GM18505 (cell line): ENCODE results near the gene NKAPD1.
"Not testable (repeated sequence)": the region's sequence is repeated elsewhere in the genome, so short reads cannot be mapped to it uniquely, and the experiment has no call there.

Source experiments
- ATAC-seq: cut with Tn5 transposase; IDR thresholded peaks from one replicate; pipeline ENCODE4 v1.9.1; 2021; ENCODE audit not compliant: unreplicated experiment
- POLR2A ChIP-seq: IDR thresholded peaks from 4 replicates; pipeline ENCODE4 v1.6.1; 2011; ENCODE audit warnings: borderline replicate concordance; ENCODE audit not compliant: insufficient read depth, insufficient read length; ENCODE audit errors: extremely low read depth

The NKAPD1 gene, protein sequence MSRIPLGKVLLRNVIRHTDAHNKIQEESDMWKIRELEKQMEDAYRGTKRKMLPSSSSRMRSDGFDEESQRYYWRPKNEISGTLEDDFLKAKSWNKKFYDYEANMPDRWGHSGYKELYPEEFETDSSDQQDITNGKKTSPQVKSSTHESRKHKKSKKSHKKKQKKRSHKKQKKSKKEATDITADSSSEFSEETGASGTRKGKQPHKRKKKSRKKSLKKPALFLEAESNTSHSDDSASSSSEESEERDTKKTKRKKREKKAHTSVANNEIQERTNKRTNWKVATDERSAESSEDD

DNA sequence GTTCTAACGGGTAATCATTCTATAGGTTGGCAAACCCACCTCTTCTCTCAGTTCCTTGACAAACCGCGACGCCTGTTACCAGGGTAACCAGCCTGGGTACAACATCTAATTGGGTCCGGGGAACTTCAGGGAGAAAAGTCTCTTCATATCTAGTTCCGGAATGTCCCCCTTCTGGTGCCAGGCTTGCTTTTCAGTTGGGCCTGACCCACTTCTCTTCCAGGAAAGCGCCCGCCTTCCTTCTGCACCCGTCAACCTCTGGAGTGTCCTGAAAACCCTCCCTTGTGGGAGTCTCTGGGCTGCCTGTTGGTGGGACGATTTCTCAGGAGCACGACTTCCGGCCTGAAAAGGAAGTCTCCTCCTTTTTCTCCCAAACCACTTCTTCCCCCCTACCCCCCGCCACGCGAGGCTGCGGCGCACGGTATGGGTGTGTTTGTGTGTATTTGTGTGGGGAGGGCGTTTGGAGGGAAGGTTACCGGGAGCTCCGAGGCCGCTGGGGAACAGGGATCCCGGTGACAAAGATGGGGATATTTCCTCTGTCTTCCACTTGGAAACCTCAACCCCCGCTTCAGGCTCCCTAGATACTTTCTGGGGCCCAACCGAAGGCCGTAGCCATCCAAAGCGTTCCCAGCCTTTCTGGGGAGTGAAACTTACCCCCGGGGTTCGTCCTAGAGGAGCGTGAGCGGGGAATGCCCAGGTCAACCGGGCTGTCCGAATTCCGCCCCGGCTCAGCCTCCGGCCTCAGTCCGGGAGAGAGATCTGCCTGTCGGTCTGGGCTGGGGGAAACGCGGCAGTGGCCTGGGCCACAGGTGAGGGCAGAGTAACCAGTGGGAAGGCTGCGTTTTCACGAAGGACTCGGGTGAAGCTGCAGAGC, at the start of gene NKAPD1, which contains the start of gene PIH1D2:
TSS of gene NKAPD1 (plus strand) at position 359 of the 871 bp plus-strand sequence. CDS start 1,276 bp downstream, outside the sequence.
TSS of gene PIH1D2 (minus strand) at position 77 of the 871 bp plus-strand sequence. CDS start 843 bp downstream, outside the sequence.
- peak; percentile 84 for ATAC-seq
- peak; percentile 65 for TF ChIP-seq POLR2A

DNA sequence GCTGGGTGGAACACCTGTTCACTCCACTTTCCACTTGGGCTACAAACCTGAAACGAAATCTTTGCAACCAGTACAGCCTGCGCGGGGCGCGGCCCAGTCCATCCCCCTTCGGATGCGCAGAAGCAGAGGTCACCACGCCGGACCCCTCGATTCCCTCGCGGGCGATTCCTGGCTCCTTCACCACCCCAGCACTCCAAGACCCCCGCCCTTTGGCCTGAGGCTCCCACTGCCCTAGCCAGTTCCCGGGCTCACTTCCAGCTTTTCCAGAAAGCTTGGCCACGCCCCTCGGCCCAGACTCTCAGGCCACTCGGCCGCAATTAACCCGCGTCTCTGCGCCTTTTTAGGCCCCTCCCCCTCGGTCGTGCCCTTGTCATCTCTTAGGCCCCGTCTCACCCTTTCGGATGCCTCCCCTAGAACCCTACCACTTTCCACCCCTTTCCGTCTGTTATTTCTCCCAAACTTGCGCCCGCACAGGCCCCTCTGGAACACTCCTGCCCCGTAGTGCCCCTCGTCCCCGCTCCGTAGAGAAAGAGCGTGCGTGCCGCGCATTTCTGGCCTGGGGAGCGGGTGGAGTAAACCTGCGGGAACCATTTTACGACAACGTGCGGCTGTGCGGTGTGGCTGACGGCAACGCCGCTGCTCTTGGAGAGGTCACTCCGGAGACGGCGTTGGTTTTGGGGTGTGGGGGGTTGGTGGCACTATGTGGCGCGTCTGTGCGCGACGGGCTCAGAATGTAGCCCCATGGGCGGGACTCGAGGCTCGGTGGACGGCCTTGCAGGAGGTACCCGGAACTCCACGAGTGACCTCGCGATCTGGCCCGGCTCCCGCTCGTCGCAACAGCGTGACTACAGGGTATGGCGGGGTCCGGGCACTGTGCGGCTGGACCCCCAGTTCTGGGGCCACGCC, 49.1 kb upstream of the NKAPD1 start, which contains the start of gene DLAT:
TSS of gene DLAT (plus strand) at position 636 of the 906 bp plus-strand sequence. CDS start at position 701, 65 bp downstream.
- TF ChIP-seq POLR2A, result peak; percentile 80
- peak; percentile 71 for ATAC-seq

DNA sequence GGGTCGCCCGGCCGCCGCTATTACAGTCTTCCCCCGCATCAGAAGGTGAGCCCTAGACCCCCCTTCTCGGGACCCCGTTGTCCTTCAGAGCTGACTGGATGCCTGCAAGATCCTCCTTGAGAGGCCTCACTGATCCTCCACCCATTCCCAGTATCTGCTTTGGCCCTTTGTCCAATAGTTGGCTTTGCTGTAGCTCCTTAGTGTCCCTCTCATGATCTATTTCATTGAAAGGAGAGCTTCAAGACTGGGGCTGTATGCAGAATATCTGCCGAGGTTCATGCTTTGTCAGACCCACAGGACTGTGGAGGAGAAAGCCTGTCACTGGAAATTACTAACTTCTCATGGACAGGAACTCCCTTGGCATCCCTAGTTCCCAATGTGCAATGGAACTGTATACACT, 48.4 kb upstream of the NKAPD1 start:
- no peak for ATAC-seq
- TF ChIP-seq POLR2A, result no peak

DNA sequence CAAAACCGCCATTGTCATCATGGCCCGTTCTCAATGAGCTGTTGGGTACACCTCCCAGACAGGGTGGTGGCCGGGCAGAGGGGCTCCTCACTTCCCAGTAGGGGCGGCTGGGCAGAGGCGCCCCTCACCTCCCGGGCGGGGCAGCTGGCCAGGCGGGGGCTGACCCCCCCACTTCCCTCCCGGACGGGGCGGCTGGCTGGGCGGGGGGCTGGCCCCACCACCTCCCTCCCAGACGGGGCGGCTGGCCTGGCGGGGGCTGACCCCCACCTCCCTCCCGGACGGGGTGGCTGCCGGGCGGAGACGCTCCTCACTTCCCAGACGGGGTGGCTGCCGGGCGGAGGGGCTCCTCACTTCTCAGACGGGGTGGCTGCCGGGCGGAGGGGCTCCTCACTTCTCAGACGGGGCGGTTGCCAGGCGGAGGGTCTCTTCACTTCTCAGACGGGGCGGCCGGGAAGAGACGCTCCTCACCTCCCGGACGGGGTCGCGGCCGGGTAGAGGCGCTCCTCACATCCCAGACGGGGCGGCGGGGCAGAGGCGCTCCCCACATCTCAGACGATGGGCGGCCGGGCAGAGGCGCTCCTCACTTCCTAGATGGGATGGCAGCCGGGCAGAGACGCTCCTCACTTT, 47.2 kb upstream of the NKAPD1 start:
- ATAC-seq, result not testable (repeated sequence)

DNA sequence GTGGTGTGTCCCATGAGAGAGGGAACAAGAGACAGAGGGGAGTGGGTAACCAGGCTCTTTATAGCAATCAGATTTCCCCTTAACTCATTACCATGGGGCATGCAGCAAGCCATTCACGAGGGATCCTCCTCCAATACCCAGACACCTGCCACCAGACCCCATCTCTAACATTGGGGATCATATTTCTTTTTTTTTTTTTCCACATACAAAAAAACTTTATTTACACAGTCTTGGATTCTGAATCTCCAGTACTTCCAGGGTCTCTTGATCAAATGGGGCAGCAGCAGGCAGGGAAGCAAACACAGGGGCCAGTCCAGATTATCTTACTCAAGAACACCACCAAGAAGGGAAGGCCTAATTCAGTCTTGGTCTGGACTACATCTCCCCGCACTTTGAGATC, 44.6 kb upstream of the NKAPD1 start:
- no peak for TF ChIP-seq POLR2A
- ATAC-seq, result no peak

DNA sequence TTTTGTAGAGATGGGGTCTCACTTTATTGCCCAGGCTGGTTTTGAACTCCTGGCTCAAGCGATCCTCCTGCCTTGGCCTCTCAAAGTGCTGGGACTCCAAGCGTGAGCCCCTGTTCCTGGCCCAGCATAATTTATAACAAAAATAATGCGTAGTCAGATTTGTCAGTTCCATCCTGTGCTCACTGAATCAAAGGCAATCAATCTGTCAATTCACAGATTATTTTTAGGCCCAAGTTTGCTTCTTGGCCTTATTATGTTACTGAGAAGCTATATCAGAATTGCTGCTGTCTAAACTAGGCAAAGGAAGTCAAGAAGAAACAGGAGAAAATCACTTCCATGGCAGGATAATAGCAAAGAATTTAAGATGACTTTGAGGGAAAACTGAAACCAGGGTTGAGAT, 40.2 kb upstream of the NKAPD1 start:
- ATAC-seq, result no peak
- TF ChIP-seq POLR2A, result no peak

DNA sequence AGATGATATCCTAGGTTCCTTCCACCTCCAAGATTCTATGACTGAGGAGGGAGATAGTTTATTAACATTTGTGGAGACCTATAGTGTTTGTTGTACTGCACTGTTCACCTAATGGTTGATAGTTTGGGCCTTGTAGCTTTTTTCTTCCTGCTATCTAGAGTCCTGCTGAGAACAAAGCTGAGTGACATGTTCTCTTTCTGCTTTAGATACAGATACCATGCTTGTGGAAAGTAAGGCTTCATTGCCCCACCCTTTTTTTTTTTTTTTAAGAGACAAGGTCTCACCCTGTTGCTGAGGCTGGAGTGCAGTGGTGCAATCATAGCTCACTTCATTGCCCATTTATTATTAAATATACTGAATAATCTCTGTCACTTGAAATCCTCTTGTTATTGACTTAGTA, 36.6 kb upstream of the NKAPD1 start:
- no peak for TF ChIP-seq POLR2A
- no peak for ATAC-seq

DNA sequence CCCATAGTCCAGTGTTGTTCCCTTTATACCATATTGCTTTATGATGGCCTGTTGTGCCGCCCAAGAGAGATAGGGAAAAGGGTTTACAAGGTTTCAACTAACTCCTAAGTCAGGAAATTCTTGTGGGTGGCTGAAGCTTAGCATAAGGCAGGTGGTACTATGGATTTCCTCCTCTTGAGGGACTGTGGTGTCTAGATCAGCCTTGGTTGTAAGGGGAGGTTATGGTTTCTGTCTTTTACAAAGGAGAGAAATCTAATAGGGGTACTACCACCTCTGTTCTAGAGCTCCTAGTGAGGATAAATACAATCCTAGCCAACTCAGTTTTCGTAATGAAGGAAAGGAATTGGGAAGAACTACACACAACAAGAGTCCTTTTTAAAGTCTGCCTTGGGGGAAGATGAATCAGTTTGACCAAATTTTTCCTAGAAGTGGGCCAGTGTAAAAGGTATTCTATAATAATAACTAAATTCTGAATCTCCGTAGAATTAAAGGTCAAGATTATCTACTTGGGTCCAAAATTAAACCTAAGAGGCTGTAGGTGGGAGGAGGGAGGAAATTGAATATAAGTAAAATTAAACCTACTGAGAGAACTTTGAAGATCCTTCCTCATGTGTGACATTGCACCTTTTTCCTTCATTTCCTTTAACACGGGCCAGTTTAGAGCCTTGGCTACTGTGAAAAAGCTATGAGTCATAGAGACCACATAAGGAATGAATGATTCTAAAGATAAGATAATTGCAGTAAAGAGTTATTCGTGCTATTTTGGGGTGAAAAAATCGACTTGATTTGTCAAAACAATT, 31.7 kb upstream of the NKAPD1 start:
- TF ChIP-seq POLR2A, result no peak
- no peak for ATAC-seq

DNA sequence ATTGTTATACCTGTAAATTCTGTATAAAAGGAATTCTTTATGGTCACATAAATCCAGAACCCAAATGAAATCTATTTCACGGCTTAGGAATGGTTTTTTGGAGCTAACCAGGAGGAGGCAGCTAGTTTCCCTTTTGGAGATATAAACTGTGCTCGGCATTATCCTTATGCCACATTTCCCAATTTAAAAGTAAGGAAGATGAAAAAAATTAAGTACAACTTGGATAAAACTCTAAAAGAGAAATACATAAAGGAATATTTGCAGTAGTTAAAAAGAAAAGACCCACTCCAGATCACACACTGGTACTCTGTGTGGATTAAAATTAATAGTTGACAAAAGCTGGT, 31.2 kb upstream of the NKAPD1 start:
- TF ChIP-seq POLR2A, result no peak
- ATAC-seq, result no peak

DNA sequence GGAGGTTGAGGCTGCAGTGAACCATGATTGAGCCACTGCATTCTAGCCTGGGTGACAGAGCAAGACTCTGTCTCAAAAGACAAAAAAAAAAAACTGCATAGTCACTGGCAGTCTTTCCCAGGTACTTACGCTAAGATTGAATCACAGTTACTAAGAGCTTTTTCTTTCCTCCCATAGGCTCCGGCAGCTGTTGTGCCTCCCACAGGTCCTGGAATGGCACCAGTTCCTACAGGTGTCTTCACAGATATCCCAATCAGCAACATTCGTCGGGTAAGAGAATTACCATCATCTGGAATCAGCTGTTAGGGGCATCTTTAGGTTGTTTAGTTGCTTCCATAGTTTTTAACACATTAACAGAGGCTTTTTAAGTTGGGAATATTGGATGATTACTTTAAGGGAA, 29.1 kb upstream of the NKAPD1 start:
- no peak for TF ChIP-seq POLR2A
- ATAC-seq, result no peak

DNA sequence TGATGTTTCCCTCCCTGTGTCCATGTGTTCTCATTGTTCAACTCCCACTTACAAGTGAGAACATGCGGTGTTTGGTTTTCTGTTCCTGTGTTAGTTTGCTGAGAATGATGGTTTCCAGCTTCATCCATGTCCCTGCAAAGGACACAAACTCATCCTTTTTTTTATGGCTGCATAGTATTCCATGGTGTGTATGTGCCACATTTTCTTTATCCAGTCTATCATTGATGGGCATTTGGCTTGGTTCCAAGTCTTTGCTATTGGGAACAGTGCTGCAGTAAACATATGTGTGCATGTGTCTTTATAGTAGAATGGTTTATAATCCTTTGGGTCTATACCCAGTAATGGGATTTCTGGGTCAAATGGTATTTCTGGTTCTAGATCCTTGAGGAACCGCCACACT, 27.5 kb upstream of the NKAPD1 start:
- ATAC-seq, result not testable (repeated sequence)

DNA sequence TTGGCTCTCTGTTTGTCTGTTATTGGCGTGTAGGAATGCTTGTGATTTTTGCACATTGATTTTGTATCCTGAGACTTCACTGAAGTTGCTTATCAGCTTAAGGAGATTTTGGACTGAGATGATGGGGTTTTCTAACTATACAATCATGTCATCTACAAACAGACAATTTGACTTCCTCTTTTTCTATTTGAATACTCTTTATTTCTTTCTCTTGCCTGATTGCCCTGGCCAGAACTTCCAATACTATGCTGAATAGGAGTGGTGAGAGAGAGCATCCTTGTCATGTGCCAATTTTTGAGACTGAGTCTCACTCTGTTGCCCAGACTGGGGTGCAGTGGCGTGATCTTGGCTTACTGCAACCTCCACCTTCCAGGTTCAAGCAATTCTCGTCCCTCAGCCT, 25.8 kb upstream of the NKAPD1 start:
- ATAC-seq, result not testable (repeated sequence)

DNA sequence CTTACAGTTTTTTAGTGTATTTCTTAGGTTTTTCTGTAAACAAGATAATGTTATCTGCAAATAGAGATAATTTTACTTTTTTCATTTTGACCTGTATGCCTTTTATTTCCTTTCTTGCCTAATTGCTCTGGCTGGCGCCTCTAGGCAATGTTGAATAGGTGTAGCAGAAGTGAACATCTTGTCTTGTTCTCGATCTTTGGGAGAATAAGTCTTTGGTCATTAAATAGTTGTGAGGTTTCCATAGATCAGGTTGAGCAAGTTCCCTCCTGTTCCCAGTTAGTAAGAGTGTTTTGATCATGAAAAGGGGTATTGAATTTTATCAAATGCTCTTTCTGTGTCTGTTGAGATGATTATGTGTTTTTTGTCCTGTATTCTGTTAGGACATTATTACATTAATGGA, 24.3 kb upstream of the NKAPD1 start:
- TF ChIP-seq POLR2A, result no peak

DNA sequence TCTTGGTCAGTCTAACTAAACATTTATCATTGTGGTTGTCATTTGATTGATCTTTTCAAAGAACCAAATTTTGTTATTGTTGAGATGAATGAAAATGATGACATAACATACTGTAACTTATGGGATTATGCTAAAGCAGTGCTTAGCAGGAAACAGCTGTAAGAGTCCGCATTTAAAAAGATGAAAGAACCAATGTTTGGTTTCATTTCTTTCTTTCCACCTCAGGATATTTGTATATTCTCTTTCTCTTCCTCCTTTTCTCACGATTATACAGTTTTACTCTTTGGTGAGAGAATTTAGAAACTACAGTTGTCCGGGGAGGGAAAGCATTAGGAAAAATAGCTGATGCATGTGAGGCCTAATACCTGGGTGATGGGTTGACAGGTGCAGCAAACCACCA, 23.4 kb upstream of the NKAPD1 start:
- no peak for TF ChIP-seq POLR2A
- ATAC-seq, result no peak

More for the DNA sequence above, 24.3 kb upstream of the NKAPD1 start:
- no peak for ATAC-seq
